HG03064 (cell line): ENCODE data around the gene MYO1B.

ENCODE experiments used
- ATAC-seq: cut with Tn5 transposase; IDR thresholded peaks from one replicate; pipeline ENCODE4 v1.9.1; 2021; ENCODE audit warnings: low read depth; ENCODE audit not compliant: unreplicated experiment

The MYO1B gene

GRCh38 chr2:191255756-191256312 lies 10.6 kb downstream of the MYO1B start:
- no peak for ATAC-seq

GRCh38 chr2:191257934-191258333 lies 12.7 kb downstream of the MYO1B start:
- ATAC-seq = no peak

- no peak for ATAC-seq
These were observed 13.8 kb downstream of the MYO1B start for GRCh38 chr2:191258996-191259395.

- ATAC-seq = no peak
These were observed 17.2 kb downstream of the MYO1B start for GRCh38 chr2:191262436-191262835.

GRCh38 chr2:191263050-191263449 lies 17.8 kb downstream of the MYO1B start:
- no peak for ATAC-seq

- no peak for ATAC-seq
These were observed 19.5 kb downstream of the MYO1B start for GRCh38 chr2:191264647-191265081.

GRCh38 chr2:191265311-191266170 lies 20.3 kb downstream of the MYO1B start:
- ATAC-seq = no peak

GRCh38 chr2:191266201-191266600 lies 21.0 kb downstream of the MYO1B start:
- ATAC-seq = no peak

GRCh38 chr2:191268596-191268995 lies 23.4 kb downstream of the MYO1B start:
- ATAC-seq = no peak

- no peak for ATAC-seq
These were observed 25.3 kb downstream of the MYO1B start for GRCh38 chr2:191270306-191271161.

GRCh38 chr2:191272064-191272463 lies 26.9 kb downstream of the MYO1B start:
- no peak for ATAC-seq

GRCh38 chr2:191274413-191274815 lies 29.2 kb downstream of the MYO1B start:
- ATAC-seq = no peak

GRCh38 chr2:191276792-191277465 lies 31.7 kb downstream of the MYO1B start:
- no peak for ATAC-seq

GRCh38 chr2:191280290-191280689 lies 35.1 kb downstream of the MYO1B start:
- no peak for ATAC-seq

- no peak for ATAC-seq
These were observed 35.9 kb downstream of the MYO1B start for GRCh38 chr2:191280834-191281756.

GRCh38 chr2:191285252-191285651 lies 40.0 kb downstream of the MYO1B start:
- ATAC-seq = no peak

- ATAC-seq = no peak
These were observed 42.6 kb downstream of the MYO1B start for GRCh38 chr2:191287820-191288219.

- ATAC-seq = no peak
These were observed 43.8 kb downstream of the MYO1B start for GRCh38 chr2:191289049-191289448.

- no peak for ATAC-seq
These were observed 46.3 kb downstream of the MYO1B start for GRCh38 chr2:191291471-191291870.

- ATAC-seq = no peak
These were observed 47.7 kb downstream of the MYO1B start for GRCh38 chr2:191292869-191293268.
